ENCODE measurements around the gene RALGAPB.

RALGAPB gene

GRCh38 chr20:38579219-38579910 lies 106.7 kb downstream of the RALGAPB start:
- TF ChIP-seq CTCF (IDR thresholded peaks at IDR 0.05; ENCODE audit: low read depth, low read length) = no peak
- no peak overlapping the region for H3K4me3 ChIP-seq (ENCODE audit: low read depth, low read length)

GRCh38 chr20:38579921-38580320 lies 107.3 kb downstream of the RALGAPB start:
- H3K4me3 ChIP-seq (ENCODE audit: low read depth, low read length) = no peak overlapping the region
- TF ChIP-seq CTCF (IDR thresholded peaks at IDR 0.05; ENCODE audit: low read depth, low read length) = no peak

- TF ChIP-seq CTCF (IDR thresholded peaks at IDR 0.05; ENCODE audit: low read depth, low read length) = no peak
- H3K4me3 ChIP-seq (ENCODE audit: low read depth, low read length) = no peak within 1 kb of the TSS
Observed at GRCh38 chr20:38581013-38581412, 108.4 kb downstream of the RALGAPB start, which contains the start of gene ADIG. Gene ADIG (plus strand): TSS chr20:38581197. CDS start chr20:38581251, 54 bp downstream.

GRCh38 chr20:38581830-38582358 lies 109.3 kb downstream of the RALGAPB start:
- H3K4me3 ChIP-seq (ENCODE audit: low read depth, low read length) = no peak overlapping the region
- TF ChIP-seq CTCF (IDR thresholded peaks at IDR 0.05; ENCODE audit: low read depth, low read length) = no peak

GRCh38 chr20:38583306-38583705 lies 110.7 kb downstream of the RALGAPB start:
- TF ChIP-seq CTCF (IDR thresholded peaks at IDR 0.05; ENCODE audit: low read depth, low read length) = no peak
- no peak overlapping the region for H3K4me3 ChIP-seq (ENCODE audit: low read depth, low read length)

GRCh38 chr20:38584099-38584763 lies 111.6 kb downstream of the RALGAPB start:
- no peak for TF ChIP-seq CTCF (IDR thresholded peaks at IDR 0.05; ENCODE audit: low read depth, low read length)
- no peak overlapping the region for H3K4me3 ChIP-seq (ENCODE audit: low read depth, low read length)
